ENCODE results near the gene ZNRF2. TPM values are rescaled to one million over a fixed set of nuclear protein-coding genes. Genes with fewer than 3 reads are reported as not detected.

Gene ZNRF2
- polyA plus RNA-seq, 1 of the 3 experiments (the other 2 are of a cell fraction), result 4.0 TPM

DNA sequence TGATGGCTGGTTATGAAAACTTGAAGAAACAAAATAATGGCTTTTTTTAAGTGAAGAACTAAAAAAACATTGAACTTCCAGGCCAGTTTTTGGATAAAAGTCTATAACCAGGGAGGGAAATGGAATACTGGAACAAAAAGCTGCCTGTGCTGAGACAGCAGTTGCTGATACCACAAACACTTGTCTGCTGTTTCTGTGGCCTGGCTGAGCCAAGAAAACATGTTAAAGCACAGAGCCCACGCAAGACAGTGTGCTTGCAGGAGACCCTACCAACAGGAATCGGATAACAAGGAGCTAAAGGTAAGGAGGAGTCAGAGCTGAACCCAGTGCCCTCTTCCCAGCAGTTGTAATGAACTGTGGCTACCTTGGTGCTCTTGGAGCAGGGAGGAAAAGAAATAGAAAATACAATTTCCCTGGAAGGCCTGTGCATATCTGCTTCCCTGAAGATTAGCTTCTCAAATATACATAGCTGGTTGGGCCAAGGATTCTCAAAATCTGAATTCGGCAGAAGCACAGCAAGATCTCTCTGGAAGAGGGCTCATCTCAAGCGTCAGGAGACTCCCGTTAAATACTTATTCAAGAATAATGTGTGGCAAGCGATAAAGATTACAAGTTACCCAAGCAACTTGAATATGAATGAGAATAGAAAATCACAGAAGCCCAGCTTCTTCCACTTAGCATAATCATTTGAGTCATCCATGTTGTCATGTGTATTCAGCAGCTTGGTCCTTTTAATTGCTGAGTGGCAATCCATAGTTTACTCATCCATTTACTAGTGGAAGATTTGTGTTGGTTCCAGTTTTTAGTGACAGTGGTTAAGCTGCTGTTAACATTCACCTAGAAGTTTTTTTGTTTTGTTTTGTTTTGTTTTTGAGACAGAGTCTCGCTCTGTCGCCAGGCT lies 106.6 kb downstream of the ZNRF2 start:
- no peak overlapping the region for H3K4me3 ChIP-seq (ENCODE audit: low read depth in 2 of 2, low read length in 1 of 2)
- H3K27ac ChIP-seq (ENCODE audit: low read depth in 2 of 2, low read length in 1 of 2), result no peak overlapping the region
- no peaks in the 10 kb centered on the region for H3K27me3 ChIP-seq (ENCODE audit: insufficient read depth)
- no peaks in the 10 kb centered on the region for H3K79me2 ChIP-seq (ENCODE audit: insufficient read depth)
- WGBS (ENCODE audit: low lambda C conversion rate), result 94% methylated on average over 8 of the region's 8 CpGs
- peaks cover 8% of the 10 kb centered on the region for H3F3A ChIP-seq (replicated peaks; ENCODE audit: insufficient read depth)
- no peaks in the 10 kb centered on the region for H3K9me2 ChIP-seq
- no peak for TF ChIP-seq EP300 (IDR thresholded peaks at IDR 0.05; ENCODE audit: borderline replicate concordance in 1 of 2, low read depth in 1 of 2, low read length in 1 of 2)
- no peak for TF ChIP-seq MAX (IDR thresholded peaks at IDR 0.05; ENCODE audit: low read depth)
- TF ChIP-seq RXRA (IDR thresholded peaks at IDR 0.05; ENCODE audit: borderline replicate concordance, low read depth), result no peak
- TF ChIP-seq TCF12 (IDR thresholded peaks at IDR 0.05), result no peak
- no peak for TF ChIP-seq FOSL2 (IDR thresholded peaks at IDR 0.05; ENCODE audit: borderline replicate concordance, low read depth)
- TF ChIP-seq EZH2phosphoT487 (IDR thresholded peaks at IDR 0.05; ENCODE audit: borderline replicate concordance, low read depth), result no peak
- no peak for TF ChIP-seq REST (IDR thresholded peaks at IDR 0.05; ENCODE audit: low read depth, low read length)
- TF ChIP-seq FOXJ3 (CRISPR knock-in tag; IDR thresholded peaks at IDR 0.05), result no peak
- TF ChIP-seq IRF3 (IDR thresholded peaks at IDR 0.05; ENCODE audit: low read depth, low read length), result no peak
- no peak for TF ChIP-seq FOXM1 (IDR thresholded peaks at IDR 0.05; ENCODE audit: low read depth)
- TF ChIP-seq RFX5 (IDR thresholded peaks at IDR 0.05; ENCODE audit: low read length), result no peak
- no peak for TF ChIP-seq NRF1 (IDR thresholded peaks at IDR 0.05; ENCODE audit: low read depth, low read length)
- TF ChIP-seq TAF1 (IDR thresholded peaks at IDR 0.05; ENCODE audit: borderline replicate concordance, low read depth, low read length), result no peak
- TF ChIP-seq SMC3 (IDR thresholded peaks at IDR 0.05; ENCODE audit: low read depth, low read length), result no peak
- no peak for TF ChIP-seq CTCF (IDR thresholded peaks at IDR 0.05)
- no peak for TF ChIP-seq CHD2 (IDR thresholded peaks at IDR 0.05; ENCODE audit: low read length, partially characterized antibody)
- no peak for TF ChIP-seq TEAD4 (IDR thresholded peaks at IDR 0.05; ENCODE audit: borderline replicate concordance, insufficient read depth)
- TF ChIP-seq GABPA (IDR thresholded peaks at IDR 0.05; ENCODE audit: low read depth), result no peak
- no peaks in the 10 kb centered on the region for H3K4me1 ChIP-seq (ENCODE audit: control insufficient read depth in 1 of 2, insufficient read depth in 2 of 2, low read depth in 1 of 2, low read length in 1 of 2)
- H4K20me1 ChIP-seq (ENCODE audit: insufficient read depth), result no peaks in the 10 kb centered on the region
- ChIA-PET CTCF (interaction anchor here (1.4 kb wide), 1 partner anchor 115 kb away, joined by 5 read pairs; no protein-coding TSS in a partner anchor), POLR2A (no interaction called here)
- no peaks in the 10 kb centered on the region for H3K36me3 ChIP-seq (replicated peaks in 1 of 2; ENCODE audit: control insufficient read depth in 1 of 2, insufficient read depth in 2 of 2, low read length in 1 of 2)
- H3K4me2 ChIP-seq, result no peak overlapping the region
- DNase-seq, result no peak
- H3K9ac ChIP-seq, result no peak overlapping the region
- H2AFZ ChIP-seq (ENCODE audit: low read depth), result no peak overlapping the region
- no peaks in the 10 kb centered on the region for H3K9me3 ChIP-seq
